Measurements from ENCODE around the gene GABRG1. TPM values are rescaled to one million over a fixed set of nuclear protein-coding genes. Genes with fewer than 3 reads are reported as not detected.

The GABRG1 gene
- total RNA-seq (1 to 10 TPM in 4 of 7 donors, under 1 TPM in 3; 0.13 to 5.1 (median 1.1) TPM), polyA plus RNA-seq (under 1 TPM; 0.53 to 0.77 TPM)
- long read RNA-seq, donor 1 = 0 reads
- long read RNA-seq, donor 2, full-length matches to known transcripts = 13 of 13 reads
- long read RNA-seq, donor 2, partial matches to known transcripts = 0 of 13 reads
- long read RNA-seq, donor 2, other reads (novel, unspliced or antisense) = 0 of 13 reads
- long read RNA-seq, donor 3, partial matches to known transcripts = 1 of 1 reads
- long read RNA-seq, donor 3, other reads (novel, unspliced or antisense) = 0 of 1 reads

DNA sequence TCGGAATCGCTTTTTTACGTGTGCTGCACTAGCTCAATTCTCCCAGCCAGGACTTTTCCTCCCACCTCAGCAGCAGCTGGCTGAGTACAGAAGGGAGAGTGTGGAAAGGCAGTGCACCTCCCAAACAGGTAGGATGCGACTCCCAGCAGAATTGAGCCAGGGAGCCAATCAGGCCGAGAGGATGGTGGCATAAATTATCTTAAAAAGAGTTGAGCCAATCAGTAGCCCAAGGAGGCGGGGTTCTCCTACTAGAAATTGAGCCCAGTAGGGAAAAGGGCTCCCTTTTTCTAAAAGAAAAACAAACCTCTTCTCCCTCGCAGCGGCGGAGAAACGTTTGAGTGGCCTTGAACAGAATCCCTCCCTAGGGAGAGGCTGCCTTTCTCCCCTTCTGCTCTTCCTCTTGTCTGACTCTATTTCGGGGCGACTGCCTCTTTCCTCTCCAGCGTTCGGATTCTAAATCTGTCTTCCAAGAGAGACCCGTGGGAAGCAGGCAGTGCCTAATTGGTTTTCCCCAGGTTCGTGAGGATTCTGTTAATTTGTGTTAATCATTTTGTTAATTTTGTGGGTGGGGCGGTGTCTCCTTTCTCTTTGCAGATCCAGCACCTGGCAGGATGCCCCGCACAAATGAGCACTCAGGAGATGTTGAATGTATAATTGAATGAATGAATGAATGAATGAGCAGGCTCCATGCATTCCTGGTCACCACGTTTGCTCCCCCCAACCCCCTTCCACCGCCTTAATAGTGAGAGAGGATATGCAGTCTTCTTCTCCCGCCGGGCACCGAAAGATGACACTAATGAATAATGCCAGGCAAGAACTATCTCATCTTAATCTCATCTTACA, at the start of gene GABRG1:
GABRG1 (minus strand) TSS at position 142 of the 843 bp plus-strand sequence; CDS start at position 1, 141 bp downstream.
- no peaks in the 10 kb centered on the region for H3K9me3 ChIP-seq
- peak in 2 of 5 donors; percentile 15 to 20 for DNase-seq
- intact Hi-C loops (cut with DNase I) = no loop called here
- H3K4me1 ChIP-seq (ENCODE audit: insufficient read depth) = no peaks in the 10 kb centered on the region
- H3K36me3 ChIP-seq = no peaks in the 10 kb centered on the region
- no peak within 1 kb of the TSS for H3K27ac ChIP-seq
- no peaks in the 10 kb centered on the region for H3K27me3 ChIP-seq
- WGBS, 3 donors = 1 to 4% (median 3%) methylated on average over 23 of the region's 23 CpGs
- no peak for TF ChIP-seq CTCF (IDR thresholded peaks at IDR 0.05)
- TF ChIP-seq POLR2A (IDR thresholded peaks at IDR 0.05) = no peak
- TF ChIP-seq EP300 (IDR thresholded peaks at IDR 0.05) = no peak
- no peak within 1 kb of the TSS for H3K4me3 ChIP-seq

- TF ChIP-seq CTCF (IDR thresholded peaks at IDR 0.05) (no peak), EP300 (IDR thresholded peaks at IDR 0.05) (no peak), POLR2A (IDR thresholded peaks at IDR 0.05) (no peak)
- WGBS, 3 donors = 71 to 76% (median 76%) methylated on average over 4 of the region's 4 CpGs
- intact Hi-C loops (cut with DNase I) = no loop called here
Measured at GRCh38 chr4:46146993-46147392, 23.1 kb upstream of the GABRG1 start.

DNA sequence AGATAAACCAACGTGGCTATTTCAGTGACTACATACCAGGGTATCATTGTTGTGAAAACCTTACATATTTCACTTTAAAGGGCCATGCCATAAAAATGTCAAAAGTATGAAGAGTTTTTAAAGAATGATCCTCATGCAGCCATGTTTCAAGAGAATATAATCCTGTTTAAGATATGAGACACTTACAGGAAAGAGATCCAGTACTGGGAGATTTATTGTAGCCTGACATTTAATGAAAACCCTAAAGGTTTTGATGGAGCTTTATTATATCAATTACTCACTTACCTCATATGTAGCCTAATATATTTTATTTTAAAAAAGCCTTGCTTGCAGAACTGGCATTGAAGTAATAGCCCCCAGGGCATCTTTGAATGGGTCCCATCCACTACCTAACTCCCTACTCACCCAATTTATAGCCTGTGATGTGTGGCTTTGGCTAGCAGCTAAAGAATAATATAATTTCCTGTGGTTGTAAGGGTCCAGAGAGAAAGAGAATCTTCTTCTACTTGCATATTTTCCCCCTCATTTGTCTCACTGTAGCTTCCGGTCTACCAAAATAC, 7.7 kb upstream of the GABRG1 start:
- TF ChIP-seq CTCF (IDR thresholded peaks at IDR 0.05) (no peak), POLR2A (IDR thresholded peaks at IDR 0.05) (no peak), EP300 (IDR thresholded peaks at IDR 0.05) (no peak)
- H3K4me1 ChIP-seq (ENCODE audit: insufficient read depth) = no peaks in the 10 kb centered on the region
- no peak overlapping the region for H3K27ac ChIP-seq
- H3K9me3 ChIP-seq = no peaks in the 10 kb centered on the region
- intact Hi-C loops (cut with DNase I) = no loop called here
- H3K27me3 ChIP-seq = no peaks in the 10 kb centered on the region
- no peak for DNase-seq
- H3K4me3 ChIP-seq = no peak overlapping the region
- WGBS, 3 donors = 37 to 39% (median 38%) methylated on average over 2 of the region's 2 CpGs
- H3K36me3 ChIP-seq = no peaks in the 10 kb centered on the region

More at GRCh38 chr4:46146993-46147392, 23.1 kb upstream of the GABRG1 start:
- H3K27me3 ChIP-seq = no peaks in the 10 kb centered on the region
- H3K27ac ChIP-seq = no peak overlapping the region
- no peaks in the 10 kb centered on the region for H3K36me3 ChIP-seq
- no peak for DNase-seq
- H3K9me3 ChIP-seq = no peaks in the 10 kb centered on the region
- H3K4me3 ChIP-seq = no peak overlapping the region
- H3K4me1 ChIP-seq (ENCODE audit: insufficient read depth) = no peaks in the 10 kb centered on the region

GRCh38 chr4:46124773-46125413, 1.0 kb upstream of the GABRG1 start:
- intact Hi-C loops (cut with DNase I) = no loop called here
- no peak overlapping the region for H3K4me3 ChIP-seq
- WGBS, 3 donors = 10 to 27% (median 12%) methylated on average over 14 of the region's 14 CpGs

More at GRCh38 chr4:46124773-46125413, 1.0 kb upstream of the GABRG1 start:
- TF ChIP-seq POLR2A (IDR thresholded peaks at IDR 0.05) = no peak
- TF ChIP-seq EP300 (IDR thresholded peaks at IDR 0.05) = no peak
- no peak for TF ChIP-seq CTCF (IDR thresholded peaks at IDR 0.05)
- Histone ChIP-seq H3K27me3 (no peaks in the 10 kb centered on the region), H3K9me3 (no peaks in the 10 kb centered on the region), H3K4me1 (ENCODE audit: insufficient read depth) (no peaks in the 10 kb centered on the region), H3K27ac (no peak overlapping the region), H3K36me3 (no peaks in the 10 kb centered on the region)
- DNase-seq = peak; percentile 27 to 52 (median 40)
